HG03045 (cell line): ENCODE results near the gene RUFY4.
"Not testable (repeated sequence)": the region's sequence is repeated elsewhere in the genome, so short reads cannot be mapped to it uniquely, and the experiment has no call there.

Experiments used
- ATAC-seq: cut with Tn5 transposase; IDR thresholded peaks from one replicate; pipeline ENCODE4 v1.9.1; 2021; ENCODE audit warnings: mild to moderate bottlenecking, moderate library complexity; ENCODE audit not compliant: unreplicated experiment

Gene RUFY4

DNA sequence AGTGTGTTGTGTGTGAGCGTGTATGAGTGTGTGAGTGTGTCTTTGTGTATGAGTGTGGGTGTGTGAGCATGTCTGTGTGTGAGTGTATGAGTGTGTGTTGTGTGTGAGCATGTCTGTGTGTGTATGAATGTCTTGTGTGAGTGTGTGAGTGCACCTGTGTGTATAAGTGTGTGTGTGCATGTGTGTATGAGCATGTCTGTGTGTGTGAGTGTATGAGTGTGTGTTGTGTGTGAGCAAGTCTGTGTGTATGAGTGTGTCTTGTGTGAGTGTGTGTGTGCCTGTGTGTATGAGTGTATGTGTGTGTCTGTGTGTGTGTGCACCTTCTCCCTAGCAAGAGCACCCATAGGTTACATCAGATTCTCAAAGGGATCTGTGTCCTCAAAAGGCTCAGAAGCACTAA, 37.8 kb upstream of the RUFY4 start:
- no peak for ATAC-seq

DNA sequence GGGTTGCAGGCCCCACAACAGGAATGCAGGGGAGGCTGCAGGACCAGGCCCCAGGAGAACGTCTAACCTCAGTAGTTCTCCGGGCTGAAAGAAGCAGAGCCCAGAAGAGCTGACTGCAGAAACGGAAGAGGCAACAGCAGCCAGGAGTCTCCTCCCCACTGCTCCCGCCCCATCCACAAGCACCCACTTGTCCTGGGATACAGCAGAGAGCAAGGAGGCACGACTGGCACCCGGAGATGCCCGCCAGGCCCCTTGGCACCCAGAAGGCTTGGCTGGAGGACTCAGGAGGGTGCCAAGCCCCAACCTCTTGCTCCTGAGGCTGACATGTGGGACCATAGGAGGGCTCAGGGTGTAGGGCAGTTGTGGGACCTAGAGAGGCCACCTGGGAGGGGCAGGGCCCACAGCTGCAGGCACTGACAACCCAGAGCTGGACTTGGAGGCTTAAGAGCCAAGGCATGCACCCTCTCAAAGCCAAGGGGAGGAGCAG, 37.2 kb upstream of the RUFY4 start:
- no peak for ATAC-seq

DNA sequence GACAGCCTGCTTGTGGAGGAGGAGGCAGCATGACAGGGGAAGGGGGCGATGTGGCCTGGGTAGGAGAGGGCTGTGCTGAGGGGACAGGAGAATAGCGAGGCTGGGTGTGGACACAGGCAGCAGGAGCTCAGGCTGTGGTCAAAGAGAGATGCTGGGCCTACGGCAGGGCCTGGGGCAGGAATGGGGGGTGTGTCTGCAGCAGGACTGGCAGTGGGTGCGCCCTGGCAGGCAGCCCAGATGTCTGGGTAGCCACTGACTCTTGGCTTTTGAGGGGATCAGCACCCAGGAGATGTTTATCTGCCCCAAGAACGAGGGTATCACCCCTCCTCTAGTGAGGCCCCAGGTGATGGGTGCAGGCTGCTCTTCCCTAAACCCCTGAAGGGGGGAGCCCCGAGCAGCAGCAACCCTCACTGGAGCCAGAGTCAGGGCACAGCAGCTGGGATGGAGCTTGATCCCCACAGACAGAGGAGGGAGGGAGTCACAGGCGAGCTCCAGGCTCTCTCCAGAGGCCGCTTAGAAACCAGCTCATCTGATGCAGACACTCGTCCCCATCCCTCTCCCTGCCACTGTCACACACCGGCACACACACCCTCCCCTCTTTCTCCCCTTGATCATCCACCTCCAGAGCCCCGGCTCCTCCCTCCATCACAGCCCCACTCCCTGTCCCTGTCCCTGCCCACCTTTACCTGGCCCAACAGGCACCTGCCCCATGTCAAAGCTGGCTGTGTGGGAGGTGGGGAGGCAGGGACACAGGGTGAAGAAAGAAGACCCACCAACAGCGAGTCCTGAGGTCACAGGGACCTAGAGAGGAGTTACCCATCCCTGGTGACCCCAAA, 36.5 kb upstream of the RUFY4 start:
- no peak for ATAC-seq

DNA sequence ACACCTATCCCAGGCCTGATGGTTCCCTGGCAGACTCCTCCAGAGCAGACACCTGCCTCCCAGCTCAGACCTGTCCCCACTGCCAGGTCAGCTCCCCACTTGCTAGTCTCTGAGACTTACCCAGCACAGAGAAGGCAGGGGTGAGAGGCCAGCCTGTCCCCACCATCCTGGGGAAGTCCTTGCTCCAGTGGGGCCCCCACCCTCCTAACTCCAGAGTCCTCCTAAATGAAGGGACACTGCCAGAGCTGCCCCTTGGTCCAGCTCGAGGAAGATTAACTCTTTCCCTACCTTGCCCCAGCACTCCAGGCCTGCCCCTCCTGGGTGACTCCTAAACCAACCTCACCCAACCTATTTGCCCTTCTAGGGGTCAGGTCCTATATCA, 35.9 kb upstream of the RUFY4 start:
- ATAC-seq: no peak

DNA sequence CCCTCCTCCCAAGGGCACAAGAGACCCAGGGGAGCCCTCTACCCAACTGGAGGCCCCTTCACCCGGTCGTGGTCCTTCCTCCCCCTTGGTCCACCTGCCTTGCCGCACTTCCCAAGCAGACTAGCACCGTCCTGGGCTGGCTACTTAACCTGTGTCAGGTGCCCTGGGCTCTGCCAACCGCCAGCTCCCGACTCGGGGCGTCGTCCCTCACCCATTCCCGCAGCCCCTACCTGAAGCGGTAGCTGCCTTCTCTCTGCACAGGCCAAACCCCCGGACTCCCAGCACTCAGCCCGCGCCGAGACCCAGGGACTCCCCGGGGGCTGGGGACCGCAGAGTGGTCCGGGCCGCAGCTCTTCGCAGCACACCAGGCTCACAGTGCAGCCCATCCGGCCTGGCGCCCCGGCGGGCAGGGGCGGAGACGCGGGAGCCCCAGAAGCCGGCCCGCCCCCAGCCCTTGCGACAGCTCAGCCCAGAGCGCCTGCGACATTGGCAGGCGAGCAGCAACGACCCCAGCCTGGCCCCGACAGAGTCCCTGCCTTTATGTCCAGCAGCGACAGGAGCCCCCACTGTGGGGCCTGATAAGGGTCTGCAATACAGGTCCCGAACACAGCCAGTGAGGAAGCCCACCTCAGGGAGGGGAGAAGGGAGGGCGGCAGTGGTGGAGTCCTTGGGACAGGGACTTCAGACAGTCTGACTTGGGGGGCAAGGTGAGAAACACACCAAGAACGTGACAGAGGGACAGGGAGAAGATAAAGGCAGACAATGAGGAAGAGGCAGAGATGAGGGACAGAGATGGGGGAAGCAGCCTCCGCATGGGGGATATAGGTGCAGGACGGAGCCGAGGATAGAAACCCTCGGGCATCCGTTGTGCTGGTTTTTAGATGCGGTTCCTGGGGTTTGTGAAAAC, 35.2 kb upstream of the RUFY4 start:
- no peak for ATAC-seq

DNA sequence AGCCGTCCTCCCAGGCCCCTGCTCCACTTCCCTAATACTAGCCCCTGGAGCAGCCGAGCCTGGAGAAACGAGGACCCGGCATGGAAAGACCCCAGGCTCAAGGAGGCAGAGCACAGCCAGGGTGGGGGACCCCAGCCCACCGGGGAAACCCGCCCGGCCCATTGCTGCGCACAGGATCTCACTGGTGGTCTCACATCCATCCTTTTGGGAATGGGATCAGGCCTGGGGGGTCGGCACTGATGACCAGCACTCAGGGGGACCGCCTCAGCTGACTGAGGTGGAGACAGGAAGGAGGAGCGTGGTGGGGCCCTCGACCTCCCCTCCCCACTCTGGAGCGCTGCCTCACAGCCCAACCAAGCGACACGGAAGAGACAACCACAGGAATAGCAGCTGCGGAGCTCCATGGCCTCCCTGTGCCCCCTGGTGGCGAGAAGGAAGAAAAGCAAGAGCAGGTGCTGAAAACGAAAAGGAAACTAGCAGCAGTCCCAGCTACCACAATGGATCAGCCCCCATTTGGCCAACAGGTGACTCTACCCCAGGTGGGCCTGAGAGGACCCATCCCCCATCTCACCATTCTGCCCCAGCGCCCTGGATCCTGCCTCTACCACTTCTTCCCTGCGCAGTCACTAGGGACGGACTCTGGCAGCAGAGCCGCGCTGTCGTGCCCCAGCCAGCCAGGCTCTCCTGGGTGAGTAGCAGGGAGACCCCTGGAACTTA, 34.4 kb upstream of the RUFY4 start:
- ATAC-seq: peak; percentile 82

DNA sequence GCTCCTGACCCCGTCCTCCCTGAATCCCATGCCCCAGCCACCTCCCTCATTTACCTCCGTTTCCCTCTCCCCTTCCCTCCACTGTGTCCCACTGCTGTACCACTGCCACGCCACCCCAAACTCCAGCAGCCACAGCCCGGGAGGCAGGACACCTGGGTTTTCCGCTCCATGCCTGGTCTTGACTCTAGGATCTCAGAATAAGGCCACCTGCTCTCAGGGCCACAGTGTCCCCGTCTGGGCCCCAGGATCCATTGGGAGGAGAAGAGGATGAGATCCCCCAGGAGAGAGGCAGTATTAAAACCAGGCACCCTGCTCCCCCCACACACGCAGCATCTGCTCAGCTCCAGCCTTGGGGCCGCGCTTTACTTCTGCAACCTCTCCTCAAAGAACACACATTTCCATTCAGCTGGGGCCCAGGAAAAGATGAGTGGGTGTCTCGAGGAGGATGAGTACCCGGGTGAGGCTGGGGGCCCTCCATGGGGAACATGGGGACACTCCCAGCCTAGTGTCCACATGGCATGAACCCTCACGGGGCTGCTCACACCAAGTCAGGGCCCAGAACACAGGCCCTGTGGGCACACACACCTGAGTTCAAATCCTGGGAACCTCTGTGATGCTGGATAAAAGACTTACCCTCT, 33.5 kb upstream of the RUFY4 start:
- ATAC-seq: no peak

DNA sequence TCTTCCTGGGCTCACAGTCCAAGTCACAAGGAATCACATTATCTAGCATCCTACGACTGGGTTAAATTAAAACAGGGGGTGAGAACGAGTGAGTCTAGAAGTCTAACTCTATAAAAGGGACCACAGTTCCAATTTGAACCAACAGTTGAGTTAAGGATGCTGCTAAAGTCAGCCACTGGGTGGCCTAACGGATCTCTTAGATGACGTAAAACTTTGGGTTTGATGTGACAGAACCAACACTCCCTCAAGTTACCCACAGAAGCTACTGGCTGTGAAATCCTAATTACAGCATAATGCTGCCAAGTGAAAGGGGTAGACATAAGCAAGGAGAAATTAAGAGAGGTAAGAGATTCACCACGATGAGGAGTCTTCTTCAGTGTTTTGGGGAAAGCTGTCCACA, 32.7 kb upstream of the RUFY4 start:
- ATAC-seq: no peak

DNA sequence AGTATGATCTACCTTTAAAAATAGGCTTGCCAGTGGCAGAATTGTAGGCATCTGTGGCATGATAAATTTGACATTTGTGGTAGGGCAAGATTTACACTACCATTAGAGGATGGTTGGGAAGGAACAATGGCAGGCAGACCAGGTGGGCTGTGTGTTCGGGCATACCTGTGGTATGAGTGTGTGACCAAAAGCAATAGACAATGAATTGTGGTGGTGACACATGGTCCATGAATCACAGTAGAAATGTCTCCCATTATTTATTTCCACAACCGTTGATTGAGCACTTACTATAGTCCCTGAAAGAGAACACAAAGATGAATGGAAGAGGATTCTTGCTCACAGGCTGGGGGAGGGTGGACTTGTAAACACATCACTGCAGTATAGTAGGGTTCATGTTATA, 29.9 kb upstream of the RUFY4 start:
- no peak for ATAC-seq

DNA sequence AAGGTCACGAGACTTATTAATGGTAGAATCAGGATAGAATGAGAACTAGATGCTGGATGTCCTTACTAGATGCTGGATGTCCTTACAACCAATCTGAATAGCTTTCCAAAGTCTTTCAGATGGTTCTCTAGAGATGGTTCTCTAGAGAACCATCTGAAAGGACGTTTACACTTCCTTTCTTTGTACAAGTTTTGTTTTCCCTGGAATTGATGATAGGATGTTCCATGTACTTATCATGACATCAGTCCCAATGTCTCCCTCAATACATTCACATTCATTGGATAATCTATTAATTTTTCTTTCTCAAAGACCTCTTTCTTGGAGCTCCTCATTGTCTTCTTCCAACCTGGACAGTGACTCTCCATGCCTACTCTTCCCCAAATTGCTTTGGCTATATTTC, 28.2 kb upstream of the RUFY4 start:
- no peak for ATAC-seq

DNA sequence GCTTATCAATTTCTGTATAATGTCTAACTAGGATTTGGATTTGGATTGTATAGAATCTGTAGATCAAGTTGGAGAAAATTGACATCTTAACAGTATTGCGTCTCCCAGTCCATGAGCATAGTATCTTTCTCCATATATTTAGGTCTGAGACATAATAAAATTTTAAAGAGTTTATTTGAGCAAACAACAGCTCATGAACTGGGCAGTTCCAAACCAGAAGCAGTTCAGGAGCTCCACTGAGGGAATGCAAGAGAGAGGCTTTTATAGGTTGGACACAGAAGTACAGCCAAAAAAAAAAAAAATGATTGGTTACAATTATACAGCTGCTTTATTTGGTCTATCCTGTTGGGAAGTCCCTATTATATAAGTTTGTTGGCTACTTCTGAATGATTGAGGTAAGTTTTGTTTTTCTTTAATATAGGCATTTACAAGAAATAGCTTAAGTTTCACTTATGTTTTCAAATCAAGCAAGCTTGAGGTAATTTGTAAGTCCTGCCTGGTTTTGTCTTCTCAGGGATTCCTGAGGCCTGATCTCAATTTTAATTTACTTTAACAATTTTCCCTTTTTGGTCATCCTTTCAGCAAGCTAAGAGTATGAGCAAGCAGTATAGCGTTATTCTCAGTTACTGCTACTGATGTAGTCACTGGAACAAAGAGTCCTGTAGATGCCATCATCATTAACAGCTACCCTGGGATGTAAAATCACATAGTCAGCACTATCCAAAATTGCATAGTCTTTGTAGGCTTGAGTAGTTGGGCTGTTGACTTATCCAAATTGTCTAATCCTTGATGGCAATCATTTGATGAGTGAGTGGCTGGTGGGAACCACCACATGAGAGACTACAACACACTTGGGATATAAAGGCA, 27.5 kb upstream of the RUFY4 start:
- ATAC-seq: no peak

DNA sequence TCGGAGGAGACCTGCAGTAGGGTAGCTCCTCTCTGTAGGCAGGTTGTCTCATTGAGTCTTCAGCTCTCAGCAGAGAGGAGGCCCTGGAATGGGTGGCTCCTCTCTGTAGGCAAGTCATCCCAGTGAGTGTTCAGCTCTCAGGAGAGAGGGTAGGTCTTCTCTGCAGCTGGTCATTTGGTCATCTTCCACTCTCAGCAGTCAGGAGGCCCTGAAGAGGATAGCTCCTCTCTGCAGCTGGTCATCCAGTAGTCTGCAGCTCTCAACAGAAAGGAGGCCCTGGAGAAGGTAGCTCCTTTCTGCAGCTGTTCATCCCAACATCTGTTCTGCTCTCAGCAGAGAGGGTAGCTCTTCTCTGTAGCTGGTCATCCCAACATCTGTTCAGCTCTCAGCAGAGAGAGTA, 26.0 kb upstream of the RUFY4 start:
- no peak for ATAC-seq

DNA sequence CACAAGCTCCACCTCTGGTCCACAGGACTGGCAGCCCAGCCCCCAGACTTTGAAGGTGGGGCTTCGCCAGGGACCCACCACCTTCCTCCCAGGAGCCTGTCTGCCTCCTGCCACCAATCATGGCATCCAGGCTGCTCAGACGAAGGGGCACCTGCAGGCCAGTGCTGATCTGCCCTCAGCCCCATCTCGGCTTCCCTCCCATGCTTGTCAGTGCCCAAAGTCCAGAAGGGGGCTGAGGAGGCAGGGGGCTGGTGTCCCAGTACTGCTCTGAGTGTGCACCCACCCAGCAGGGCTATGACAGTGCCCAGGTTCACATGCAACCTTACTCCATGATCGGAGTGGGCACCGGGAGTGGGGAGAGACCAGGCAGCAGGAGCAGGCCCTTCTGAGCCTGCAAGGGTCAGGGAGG, 25.3 kb upstream of the RUFY4 start:
- ATAC-seq: no peak

DNA sequence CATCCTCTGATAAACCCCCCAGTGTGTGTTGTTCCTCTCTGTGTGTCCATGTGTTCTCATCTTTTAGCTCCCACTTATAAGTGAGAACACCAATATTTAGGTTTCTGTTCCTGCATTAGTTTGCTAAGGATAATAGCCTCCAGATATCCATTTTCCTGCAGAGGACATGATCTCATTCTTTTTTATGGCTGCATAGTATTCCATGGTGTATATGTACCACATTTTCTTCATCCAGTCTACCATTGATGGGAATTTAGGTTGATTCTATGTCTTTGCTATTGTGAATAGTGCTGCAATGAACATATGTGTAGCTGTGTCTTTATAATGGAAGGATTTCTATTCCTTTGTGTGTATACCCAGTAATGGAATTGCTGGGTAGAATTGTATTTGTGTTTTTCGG, 24.5 kb upstream of the RUFY4 start:
- ATAC-seq: not testable (repeated sequence)

DNA sequence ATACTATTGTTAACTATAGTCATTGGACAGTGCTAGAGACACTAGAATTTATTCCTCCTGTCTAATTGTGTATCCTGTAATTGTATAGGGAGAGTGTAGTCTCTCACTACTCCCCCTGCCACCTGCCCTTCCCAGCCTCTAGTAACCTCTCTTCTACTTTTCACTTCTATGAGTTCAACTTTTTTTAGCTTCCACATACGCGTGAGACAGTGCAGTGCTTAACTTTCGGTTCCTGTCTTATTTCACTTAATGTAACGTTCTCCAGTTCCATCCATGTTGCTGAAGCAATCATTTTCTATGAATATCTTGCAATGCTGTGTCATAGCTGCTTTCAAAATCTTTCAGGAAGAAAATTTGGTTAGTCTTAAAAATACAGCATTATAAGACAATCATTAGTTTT, 22.8 kb upstream of the RUFY4 start:
- ATAC-seq: peak; percentile 77

DNA sequence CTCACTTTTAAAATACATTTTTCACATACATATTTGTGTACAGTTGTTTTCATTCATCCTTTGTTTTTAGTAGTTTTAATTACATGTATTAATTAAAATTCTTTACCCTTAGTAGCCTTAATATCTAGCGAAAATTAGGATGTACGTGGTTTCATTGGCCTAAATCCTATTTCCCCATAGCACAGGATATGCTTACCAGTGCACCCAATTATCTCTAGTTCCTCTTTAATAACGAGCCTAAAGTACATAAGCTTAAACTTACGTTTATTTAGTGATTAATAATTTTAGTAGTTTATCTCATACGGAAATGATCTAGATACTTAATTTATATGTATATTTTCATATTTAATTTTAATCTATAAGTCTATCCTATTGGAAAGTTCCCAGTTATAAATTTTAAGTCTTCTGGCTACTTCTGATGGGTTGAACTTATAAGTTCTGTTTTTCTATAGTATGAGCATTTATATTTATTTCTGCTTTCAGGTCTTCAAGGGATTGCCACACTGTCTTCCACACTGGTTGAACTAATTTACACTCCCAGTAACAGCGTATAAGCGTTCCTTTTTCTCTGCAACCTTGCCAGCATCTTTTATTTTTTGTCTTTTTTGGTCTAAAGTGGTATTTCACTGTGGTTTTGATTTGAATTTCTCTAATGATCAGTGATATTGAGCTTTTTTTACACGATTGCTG, 21.4 kb upstream of the RUFY4 start:
- ATAC-seq: no peak

DNA sequence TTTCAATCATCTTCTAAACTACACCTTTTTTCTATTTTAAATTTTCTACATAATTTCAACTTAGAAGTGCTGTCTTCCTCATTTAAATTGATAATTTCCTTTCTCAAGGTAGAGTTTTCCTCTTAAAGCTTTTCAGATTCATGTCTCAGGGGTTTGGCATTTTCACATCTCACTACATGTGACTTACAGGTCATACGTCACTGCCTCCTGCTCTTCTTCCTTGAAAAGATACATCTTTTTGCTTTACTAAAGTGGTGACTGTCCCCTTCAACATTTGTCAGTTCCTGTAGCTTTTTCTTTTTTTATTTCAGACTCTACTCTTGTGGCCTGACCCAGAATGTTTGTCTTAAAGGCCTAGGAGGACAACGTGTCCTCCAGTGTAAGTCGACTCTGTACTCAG, 17.1 kb upstream of the RUFY4 start:
- no peak for ATAC-seq

DNA sequence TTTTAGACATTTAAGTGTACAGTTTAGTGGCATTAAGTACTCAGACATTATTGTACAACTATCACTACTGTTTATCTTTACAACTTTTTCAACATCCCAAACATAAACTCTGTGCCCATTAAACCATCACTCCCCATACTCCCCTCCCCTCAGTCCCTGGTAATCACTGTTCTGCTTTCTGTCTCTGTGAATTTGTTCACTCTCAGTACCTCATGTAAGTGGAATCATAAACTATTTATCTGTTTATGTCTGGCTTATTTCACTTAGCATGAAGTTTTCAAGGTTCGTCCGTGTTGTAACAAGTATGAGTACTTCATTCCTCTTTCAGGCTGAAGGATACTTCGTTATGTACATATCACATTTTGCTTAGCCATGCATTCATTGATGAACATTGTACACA, 9.8 kb upstream of the RUFY4 start:
- no peak for ATAC-seq

DNA sequence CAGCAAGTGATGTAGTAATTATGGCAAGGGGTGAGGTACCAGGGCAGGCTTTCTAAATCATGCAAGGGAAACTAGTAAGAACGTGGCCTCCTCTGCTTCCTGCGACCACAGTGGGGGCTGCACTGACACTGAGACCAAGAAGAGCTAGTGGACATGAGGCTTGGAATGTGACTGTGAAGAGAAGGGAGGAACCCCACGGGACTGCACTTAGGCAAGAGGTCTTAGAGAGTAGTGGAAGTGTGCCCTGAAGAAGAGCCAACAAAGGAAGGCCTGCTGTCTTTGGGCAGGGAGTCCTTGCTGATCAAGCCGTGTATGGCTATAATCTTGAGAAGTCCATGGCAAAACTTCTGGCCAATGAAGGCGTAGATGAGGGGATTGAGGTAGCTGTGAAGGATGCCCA, 8.9 kb upstream of the RUFY4 start:
- no peak for ATAC-seq
